ENCODE measurements around the gene GALNT5. TPM values are rescaled to one million over a fixed set of nuclear protein-coding genes. Genes with fewer than 3 reads are reported as not detected.

The GALNT5 gene
- polyA plus RNA-seq, 3 donors = not detected

GRCh38 chr2:157233506-157233905 is 24.0 kb upstream of the GALNT5 start:
- Mint-ChIP-seq H3K27ac (no peak overlapping the region), H3K27me3 (ENCODE audit: low read depth in 3 of 3) (peaks cover 0 to 3% (median 2%) of the 10 kb centered on the region in 3 donors), H3K4me3 (no peak overlapping the region), H3K4me1 (no peaks in the 10 kb centered on the region), H3K9me3 (peaks cover 0 to 18% (median 5%) of the 10 kb centered on the region in 7 donors), H3K36me3 (no peaks in the 10 kb centered on the region)
- H2AFZ ChIP-seq (ENCODE audit: insufficient read depth, low read depth, low read length, poor library complexity, severe bottlenecking) = no peak overlapping the region
- H4K20me1 ChIP-seq (ENCODE audit: insufficient read depth, low read length) = no peaks in the 10 kb centered on the region
- no peak overlapping the region for H3K27ac ChIP-seq (ENCODE audit: low read depth in 1 of 2, low read length in 2 of 2)
- no peaks in the 10 kb centered on the region for H3K36me3 ChIP-seq (replicated peaks in 1 of 2; ENCODE audit: control insufficient read depth in 1 of 2, insufficient read depth in 2 of 2, low read length in 2 of 2)
- H3K4me2 ChIP-seq (replicated peaks; ENCODE audit: extremely low read depth, low read length, poor library complexity, severe bottlenecking) = no peak overlapping the region
- DNase-seq = no peak
- no peaks in the 10 kb centered on the region for H3K27me3 ChIP-seq (ENCODE audit: control insufficient read depth in 2 of 2, insufficient read depth in 2 of 2, low read length in 2 of 2)
- intact Hi-C loops (cut with micrococcal nuclease) = no loop called here
- TF ChIP-seq CTCF (IDR thresholded peaks at IDR 0.05) = no peak
- no peaks in the 10 kb centered on the region for H3K4me1 ChIP-seq (ENCODE audit: control insufficient read depth in 1 of 2, insufficient read depth in 2 of 2, low read length in 2 of 2)
- H3K79me2 ChIP-seq (ENCODE audit: insufficient read depth, low read length) = no peaks in the 10 kb centered on the region
- H3K4me3 ChIP-seq (replicated peaks in 1 of 3; ENCODE audit: low read depth in 2 of 3, low read length in 3 of 3) = no peak overlapping the region
- H3K9ac ChIP-seq (ENCODE audit: insufficient read depth, low read length, poor library complexity, severe bottlenecking) = no peak overlapping the region
- H3K9me3 ChIP-seq (replicated peaks in 1 of 2; ENCODE audit: control insufficient read depth in 1 of 2, insufficient read depth in 1 of 2, low read length in 2 of 2) = peaks cover 0 to 7% of the 10 kb centered on the region in 2 donors
- no CpG with 5 or more reads among the region's 4 CpGs for WGBS (ENCODE audit: insufficient coverage)

- Histone ChIP-seq H3K9me3 (replicated peaks in 1 of 2; ENCODE audit: control insufficient read depth in 1 of 2, insufficient read depth in 1 of 2, low read length in 2 of 2) (peaks cover 0 to 3% of the 10 kb centered on the region in 2 donors), H3K4me3 (replicated peaks in 1 of 3; ENCODE audit: low read depth in 2 of 3, low read length in 3 of 3) (no peak overlapping the region), H3K36me3 (replicated peaks in 1 of 2; ENCODE audit: control insufficient read depth in 1 of 2, insufficient read depth in 2 of 2, low read length in 2 of 2) (no peaks in the 10 kb centered on the region), H3K27ac (ENCODE audit: low read depth in 1 of 2, low read length in 2 of 2) (no peak overlapping the region), H2AFZ (ENCODE audit: insufficient read depth, low read depth, low read length, poor library complexity, severe bottlenecking) (no peak overlapping the region), H3K4me1 (ENCODE audit: control insufficient read depth in 1 of 2, insufficient read depth in 2 of 2, low read length in 2 of 2) (no peaks in the 10 kb centered on the region), H3K79me2 (ENCODE audit: insufficient read depth, low read length) (no peaks in the 10 kb centered on the region), H3K9ac (ENCODE audit: insufficient read depth, low read length, poor library complexity, severe bottlenecking) (no peak overlapping the region), H3K4me2 (replicated peaks; ENCODE audit: extremely low read depth, low read length, poor library complexity, severe bottlenecking) (no peak overlapping the region), H4K20me1 (ENCODE audit: insufficient read depth, low read length) (no peaks in the 10 kb centered on the region), H3K27me3 (ENCODE audit: control insufficient read depth in 2 of 2, insufficient read depth in 2 of 2, low read length in 2 of 2) (no peaks in the 10 kb centered on the region)
- no peak for DNase-seq
- intact Hi-C loops (cut with micrococcal nuclease) = no loop called here
- no CpG with 5 or more reads among the region's 2 CpGs for WGBS (ENCODE audit: insufficient coverage)
- Mint-ChIP-seq H3K27ac (no peak overlapping the region), H3K4me3 (no peak overlapping the region), H3K9me3 (peaks cover 0 to 7% (median 0%) of the 10 kb centered on the region in 7 donors), H3K4me1 (no peaks in the 10 kb centered on the region), H3K27me3 (ENCODE audit: low read depth in 3 of 3) (peaks cover 0 to 2% (median 0%) of the 10 kb centered on the region in 3 donors), H3K36me3 (no peaks in the 10 kb centered on the region)
- TF ChIP-seq CTCF (IDR thresholded peaks at IDR 0.05) = no peak
These were observed 21.1 kb upstream of the GALNT5 start for GRCh38 chr2:157236404-157236803.
